ENCODE measurements around the gene RHOXF2. TPM values are rescaled to one million over a fixed set of nuclear protein-coding genes. Genes with fewer than 3 reads are reported as not detected.
"Not testable (repeated sequence)": the region's sequence is repeated elsewhere in the genome, so short reads cannot be mapped to it uniquely, and the experiment has no call there.

RHOXF2 gene, protein sequence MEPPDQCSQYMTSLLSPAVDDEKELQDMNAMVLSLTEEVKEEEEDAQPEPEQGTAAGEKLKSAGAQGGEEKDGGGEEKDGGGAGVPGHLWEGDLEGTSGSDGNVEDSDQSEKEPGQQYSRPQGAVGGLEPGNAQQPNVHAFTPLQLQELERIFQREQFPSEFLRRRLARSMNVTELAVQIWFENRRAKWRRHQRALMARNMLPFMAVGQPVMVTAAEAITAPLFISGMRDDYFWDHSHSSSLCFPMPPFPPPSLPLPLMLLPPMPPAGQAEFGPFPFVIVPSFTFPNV
- not detected for total RNA-seq

DNA sequence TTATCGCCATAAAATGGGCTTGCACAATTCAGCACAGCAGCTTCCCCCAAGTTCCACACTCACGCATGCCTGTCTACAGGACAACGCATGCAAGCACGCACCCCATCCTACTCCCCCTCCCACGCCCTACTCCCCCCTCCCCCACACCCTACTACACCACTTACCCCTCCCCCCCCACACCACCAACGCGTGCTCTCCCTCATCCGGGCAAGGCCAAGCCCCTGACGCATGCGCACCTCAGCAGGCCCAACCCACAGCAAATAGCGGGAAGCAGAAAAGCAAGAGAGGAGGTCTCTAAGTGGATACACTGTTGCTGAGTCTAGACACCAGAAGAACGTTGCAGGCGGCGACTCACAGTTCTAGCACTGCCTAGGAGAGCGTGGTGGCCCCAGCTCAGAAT lies at the start of gene RHOXF2:
RHOXF2 (plus strand) TSS at position 301 of the 400 bp plus-strand sequence. CDS start 138 bp downstream, outside the sequence.
- H3K4me3 ChIP-seq (replicated peaks in 1 of 3); H3K27ac ChIP-seq; H3K9me3 ChIP-seq; H3K27me3 ChIP-seq; H3K4me1 ChIP-seq; H3K36me3 ChIP-seq; intact Hi-C loops (cut with DNase I); DNase-seq: not testable (repeated sequence)
- no CpG with 5 or more reads among the region's 15 CpGs for WGBS, 2 donors

GRCh38 chrX:120109378-120109777 lies 49.0 kb upstream of the RHOXF2 start:
- intact Hi-C loops (cut with DNase I) = no loop called here
- TF ChIP-seq, protein P1, sequence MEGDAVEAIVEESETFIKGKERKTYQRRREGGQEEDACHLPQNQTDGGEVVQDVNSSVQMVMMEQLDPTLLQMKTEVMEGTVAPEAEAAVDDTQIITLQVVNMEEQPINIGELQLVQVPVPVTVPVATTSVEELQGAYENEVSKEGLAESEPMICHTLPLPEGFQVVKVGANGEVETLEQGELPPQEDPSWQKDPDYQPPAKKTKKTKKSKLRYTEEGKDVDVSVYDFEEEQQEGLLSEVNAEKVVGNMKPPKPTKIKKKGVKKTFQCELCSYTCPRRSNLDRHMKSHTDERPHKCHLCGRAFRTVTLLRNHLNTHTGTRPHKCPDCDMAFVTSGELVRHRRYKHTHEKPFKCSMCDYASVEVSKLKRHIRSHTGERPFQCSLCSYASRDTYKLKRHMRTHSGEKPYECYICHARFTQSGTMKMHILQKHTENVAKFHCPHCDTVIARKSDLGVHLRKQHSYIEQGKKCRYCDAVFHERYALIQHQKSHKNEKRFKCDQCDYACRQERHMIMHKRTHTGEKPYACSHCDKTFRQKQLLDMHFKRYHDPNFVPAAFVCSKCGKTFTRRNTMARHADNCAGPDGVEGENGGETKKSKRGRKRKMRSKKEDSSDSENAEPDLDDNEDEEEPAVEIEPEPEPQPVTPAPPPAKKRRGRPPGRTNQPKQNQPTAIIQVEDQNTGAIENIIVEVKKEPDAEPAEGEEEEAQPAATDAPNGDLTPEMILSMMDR (IDR thresholded peaks at IDR 0.05) = no peak
- TF ChIP-seq POLR2A (IDR thresholded peaks at IDR 0.05) = no peak

GRCh38 chrX:120111611-120112010 lies 46.8 kb upstream of the RHOXF2 start:
- Histone ChIP-seq H3K27me3 (no peaks in the 10 kb centered on the region), H3K27ac (no peak overlapping the region), H3K4me1 (no peaks in the 10 kb centered on the region), H3K4me3 (replicated peaks in 1 of 3) (no peak overlapping the region), H3K36me3 (no peaks in the 10 kb centered on the region), H3K9me3 (no peaks in the 10 kb centered on the region)
- TF ChIP-seq POLR2A (IDR thresholded peaks at IDR 0.05) = no peak
- DNase-seq = no peak
- intact Hi-C loops (cut with DNase I) = no loop called here

More at GRCh38 chrX:120109378-120109777, 49.0 kb upstream of the RHOXF2 start:
- DNase-seq = no peak
- 92 to 93% methylated on average over 1 of the region's 1 CpG for WGBS, 2 donors
- H3K27ac ChIP-seq = no peak overlapping the region
- no peaks in the 10 kb centered on the region for H3K9me3 ChIP-seq
- no peaks in the 10 kb centered on the region for H3K27me3 ChIP-seq
- H3K4me1 ChIP-seq = no peaks in the 10 kb centered on the region
- no peak overlapping the region for H3K4me3 ChIP-seq (replicated peaks in 1 of 3)
- no peaks in the 10 kb centered on the region for H3K36me3 ChIP-seq

- no peaks in the 10 kb centered on the region for H3K9me3 ChIP-seq
- DNase-seq = no peak
- H3K4me1 ChIP-seq = peaks cover 0 to 6% of the 10 kb centered on the region in 2 donors
- H3K27me3 ChIP-seq = no peaks in the 10 kb centered on the region
- WGBS, 2 donors = 94 to 97% methylated on average over 13 to 30 of the region's 35 CpGs
- intact Hi-C loops (cut with DNase I) = no loop called here
- TF ChIP-seq, protein P1 (IDR thresholded peaks at IDR 0.05) = no peak
- TF ChIP-seq POLR2A (IDR thresholded peaks at IDR 0.05) = no peak
- no peak within 1 kb of the TSS for H3K4me3 ChIP-seq (replicated peaks in 1 of 3)
- H3K36me3 ChIP-seq = no peaks in the 10 kb centered on the region
- no peak within 1 kb of the TSS for H3K27ac ChIP-seq
Measured at GRCh38 chrX:120115438-120115963, 42.9 kb upstream of the RHOXF2 start, which contains the start of gene RHOXF1. RHOXF1 (minus strand) TSS chrX:120115913; CDS start chrX:120115862, 51 bp downstream.

GRCh38 chrX:120120223-120120622 lies 38.2 kb upstream of the RHOXF2 start:
- H3K27me3 ChIP-seq = no peaks in the 10 kb centered on the region
- DNase-seq = peak; percentile 63 to 83
- TF ChIP-seq POLR2A (IDR thresholded peaks at IDR 0.05) = peak in 1 of 2 donors; percentile 9
- TF ChIP-seq, protein P1 (IDR thresholded peaks at IDR 0.05) = no peak
- intact Hi-C loops (cut with DNase I) = no loop called here
- peaks cover 0 to 6% of the 10 kb centered on the region in 2 donors for H3K4me1 ChIP-seq
- H3K27ac ChIP-seq = no peak overlapping the region
- WGBS, 2 donors = 40 to 47% methylated on average over 3 to 12 of the region's 12 CpGs
- H3K4me3 ChIP-seq (replicated peaks in 1 of 3) = no peak overlapping the region
- no peaks in the 10 kb centered on the region for H3K9me3 ChIP-seq
- H3K36me3 ChIP-seq = no peaks in the 10 kb centered on the region

GRCh38 chrX:120125444-120125843 lies 33.0 kb upstream of the RHOXF2 start:
- TF ChIP-seq, protein P1 (IDR thresholded peaks at IDR 0.05) = no peak
- no peak for TF ChIP-seq POLR2A (IDR thresholded peaks at IDR 0.05)
- no peaks in the 10 kb centered on the region for H3K27me3 ChIP-seq
- no peak overlapping the region for H3K27ac ChIP-seq
- H3K36me3 ChIP-seq = no peaks in the 10 kb centered on the region
- 95 to 100% methylated on average over 1 to 3 of the region's 3 CpGs for WGBS, 2 donors
- H3K4me1 ChIP-seq = no peaks in the 10 kb centered on the region
- peak in 1 of 2 donors; percentile 37 for DNase-seq
- intact Hi-C loops (cut with DNase I) = no loop called here
- no peaks in the 10 kb centered on the region for H3K9me3 ChIP-seq
- no peak overlapping the region for H3K4me3 ChIP-seq (replicated peaks in 1 of 3)

GRCh38 chrX:120128306-120128846 lies 30.0 kb upstream of the RHOXF2 start:
- H3K9me3 ChIP-seq; H3K27ac ChIP-seq; DNase-seq; intact Hi-C loops (cut with DNase I); H3K36me3 ChIP-seq; H3K27me3 ChIP-seq; H3K4me3 ChIP-seq (replicated peaks in 1 of 3); H3K4me1 ChIP-seq: not testable (repeated sequence)
- 90 to 97% methylated on average over 5 of the region's 5 CpGs for WGBS, 2 donors

All from thyroid gland (tissue), 4 donors.